Lower lobe of right lung (tissue), 2 donors: ENCODE results near the gene GP9. TPM values are rescaled to one million over a fixed set of nuclear protein-coding genes. Genes with fewer than 3 reads are reported as not detected.
A peak's percentile ranks its signal among the peaks of the same experiment; 100 is the strongest.
"Not testable (repeated sequence)": the region's sequence is repeated elsewhere in the genome, so short reads cannot be mapped to it uniquely, and the experiment has no call there.

Experiments used
- ATAC-seq, 2 donors: fragments of 200-7000 bp; cut with Tn5 transposase; one replicate each; pipeline ENCODE4 v1.9.1; 2020 to 2022; ENCODE audit warnings: mild to moderate bottlenecking in 2 of 2, moderate library complexity in 2 of 2
- DNase-seq: peaks from one replicate; pipeline ENCODE4 v3.0.0-alpha.2; 2020
- H3K27ac ChIP-seq: fragments of 200-600 bp; one replicate; pipeline ENCODE4 v1.8.0; 2022
- H3K27me3 ChIP-seq: fragments of 200-600 bp; one replicate; pipeline ENCODE4 v1.8.0; 2022; ENCODE audit warnings: low read depth
- H3K36me3 ChIP-seq: fragments of 200-600 bp; one replicate; pipeline ENCODE4 v1.8.0; 2022; ENCODE audit warnings: mild to moderate bottlenecking
- H3K4me1 ChIP-seq: fragments of 200-600 bp; one replicate; pipeline ENCODE4 v1.8.0; 2022
- H3K4me3 ChIP-seq: fragments of 200-600 bp; one replicate; pipeline ENCODE4 v1.8.0; 2022; ENCODE audit warnings: mild to moderate bottlenecking
- H3K9me3 ChIP-seq: fragments of 200-600 bp; one replicate; pipeline ENCODE4 v1.8.0; 2022
- CTCF ChIP-seq: fragments of 200-600 bp; IDR thresholded peaks from one replicate; pipeline ENCODE4 v1.8.0; 2022; ENCODE audit warnings: antibody characterized with exemption, mild to moderate bottlenecking
- intact Hi-C: fragments of 100-400 bp; cut with DNase I; formaldehyde crosslinking; loops from one replicate; pipeline ENCODE4 v1.11.0; 2022
- total RNA-seq: library from RNA; stranded (reverse); fragmentation: NEBNext Ultra II Directional; extraction: Animal tissue kit (Norgen Biotek cat#: 25700); gene quantifications from one replicate; pipeline ENCODE4 v1.2.1, GENCODE V29; 2021
- donor health status: DM: no; HTN: yes; CAD: no; lungs with severe emphysema.

Gene GP9
- total RNA-seq, 1 donor from 2014 or later, result 2.6 TPM

GRCh38 chr3:129063841-129064482 is 3.4 kb downstream of the GP9 start:
- peaks cover 13% of the 10 kb centered on the region for H3K4me1 ChIP-seq
- intact Hi-C loops, result no loop called here
- no peak overlapping the region for H3K4me3 ChIP-seq
- no peaks in the 10 kb centered on the region for H3K27me3 ChIP-seq
- H3K36me3 ChIP-seq, result no peaks in the 10 kb centered on the region
- no peak for TF ChIP-seq CTCF
- peak; percentile 30 for DNase-seq
- no peak overlapping the region for H3K27ac ChIP-seq
- no peaks in the 10 kb centered on the region for H3K9me3 ChIP-seq
- ATAC-seq, result no peak

- H3K4me3 ChIP-seq, result no peak overlapping the region
- H3K9me3 ChIP-seq, result no peaks in the 10 kb centered on the region
- no peaks in the 10 kb centered on the region for H3K36me3 ChIP-seq
- no peaks in the 10 kb centered on the region for H3K27me3 ChIP-seq
- TF ChIP-seq CTCF, result no peak
- no peak overlapping the region for H3K27ac ChIP-seq
- H3K4me1 ChIP-seq, result peaks cover 15% of the 10 kb centered on the region
- DNase-seq (peak; percentile 46), ATAC-seq (no peak)
- intact Hi-C loops, result no loop called here
These were observed 4.6 kb downstream of the GP9 start for GRCh38 chr3:129065016-129065719.

GRCh38 chr3:129065720-129066073 is 5.1 kb downstream of the GP9 start:
- Histone ChIP-seq H3K4me3 (no peak overlapping the region), H3K27ac (no peak overlapping the region), H3K36me3 (no peaks in the 10 kb centered on the region), H3K4me1 (peaks cover 13% of the 10 kb centered on the region), H3K9me3 (no peaks in the 10 kb centered on the region), H3K27me3 (no peaks in the 10 kb centered on the region)
- ATAC-seq (no peak), DNase-seq (peak; percentile 1)
- intact Hi-C loops, result no loop called here
- no peak for TF ChIP-seq CTCF

- peak; percentile 28 for DNase-seq
- ATAC-seq, H3K9me3 ChIP-seq, H3K36me3 ChIP-seq, H3K27ac ChIP-seq, H3K27me3 ChIP-seq, intact Hi-C loops, H3K4me3 ChIP-seq: not testable (repeated sequence)
- H3K4me1 ChIP-seq, result peaks cover 10% of the 10 kb centered on the region
These were observed 7.1 kb downstream of the GP9 start for GRCh38 chr3:129067719-129068118.

- Histone ChIP-seq H3K27ac (no peak overlapping the region), H3K4me1 (peaks cover 10% of the 10 kb centered on the region), H3K4me3 (peak overlapping the region; percentile 54), H3K27me3 (no peaks in the 10 kb centered on the region), H3K36me3 (no peaks in the 10 kb centered on the region), H3K9me3 (no peaks in the 10 kb centered on the region)
- TF ChIP-seq CTCF, result no peak
- ATAC-seq, result peak; percentile 63 to 77
- intact Hi-C loops, result no loop called here
- DNase-seq, result no peak
These were observed 7.8 kb downstream of the GP9 start for GRCh38 chr3:129068291-129068886.

- H3K9me3 ChIP-seq, H3K4me3 ChIP-seq, DNase-seq, intact Hi-C loops, H3K36me3 ChIP-seq, ATAC-seq, H3K27me3 ChIP-seq, H3K27ac ChIP-seq: not testable (repeated sequence)
- peaks cover 10% of the 10 kb centered on the region for H3K4me1 ChIP-seq
These were observed 8.9 kb downstream of the GP9 start for GRCh38 chr3:129069313-129070085.
